GM13977 (cell line): ENCODE results near the gene NUCB2.

Source experiments
- DNase-seq: peaks from one replicate; pipeline ENCODE4 v3.0.0; 2012; ENCODE audit warnings: low spot score
- in situ Hi-C: fragments of 300-500 bp; cut with MboI; formaldehyde crosslinking; loops from one replicate; pipeline ENCODE4 v1.12.0; 2022; ENCODE audit warnings: low sequenced_read_pairs, low pct_unique_long_range_greater_than_20kb, mixed read lengths, inconsistent platforms; ENCODE audit not compliant: unreplicated experiment
- TF ChIP-seq, protein P1 (sequence below): IDR thresholded peaks from 2 replicates; pipeline ENCODE4 v1.5.1; 2012; ENCODE audit warnings: mild to moderate bottlenecking, control low read depth; ENCODE audit not compliant: insufficient read depth; ENCODE audit errors: extremely low read depth, missing control alignments

NUCB2 gene

DNA sequence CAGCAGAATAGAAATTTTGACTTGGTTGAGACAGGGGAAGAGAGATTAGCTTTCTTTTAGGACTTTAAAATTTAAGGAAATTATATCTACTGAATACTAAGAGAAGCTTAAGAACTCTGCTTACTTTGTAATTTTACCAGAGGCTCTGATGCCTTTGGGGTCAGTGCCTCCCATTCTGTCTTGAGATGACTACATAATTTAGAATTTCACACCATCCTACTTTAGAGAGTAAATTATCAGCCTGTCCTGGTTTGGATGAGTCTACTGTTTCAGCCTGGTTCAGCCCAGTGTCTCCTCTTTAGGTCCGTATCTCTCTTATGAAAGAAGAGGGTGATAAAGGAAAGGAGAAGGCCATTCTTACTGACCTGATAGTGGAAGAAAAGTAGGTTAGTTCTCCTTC, 9.8 kb downstream of the NUCB2 start:
- in situ Hi-C loops: no loop called here
- TF ChIP-seq, protein P1, sequence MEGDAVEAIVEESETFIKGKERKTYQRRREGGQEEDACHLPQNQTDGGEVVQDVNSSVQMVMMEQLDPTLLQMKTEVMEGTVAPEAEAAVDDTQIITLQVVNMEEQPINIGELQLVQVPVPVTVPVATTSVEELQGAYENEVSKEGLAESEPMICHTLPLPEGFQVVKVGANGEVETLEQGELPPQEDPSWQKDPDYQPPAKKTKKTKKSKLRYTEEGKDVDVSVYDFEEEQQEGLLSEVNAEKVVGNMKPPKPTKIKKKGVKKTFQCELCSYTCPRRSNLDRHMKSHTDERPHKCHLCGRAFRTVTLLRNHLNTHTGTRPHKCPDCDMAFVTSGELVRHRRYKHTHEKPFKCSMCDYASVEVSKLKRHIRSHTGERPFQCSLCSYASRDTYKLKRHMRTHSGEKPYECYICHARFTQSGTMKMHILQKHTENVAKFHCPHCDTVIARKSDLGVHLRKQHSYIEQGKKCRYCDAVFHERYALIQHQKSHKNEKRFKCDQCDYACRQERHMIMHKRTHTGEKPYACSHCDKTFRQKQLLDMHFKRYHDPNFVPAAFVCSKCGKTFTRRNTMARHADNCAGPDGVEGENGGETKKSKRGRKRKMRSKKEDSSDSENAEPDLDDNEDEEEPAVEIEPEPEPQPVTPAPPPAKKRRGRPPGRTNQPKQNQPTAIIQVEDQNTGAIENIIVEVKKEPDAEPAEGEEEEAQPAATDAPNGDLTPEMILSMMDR: no peak
- no peak for DNase-seq

DNA sequence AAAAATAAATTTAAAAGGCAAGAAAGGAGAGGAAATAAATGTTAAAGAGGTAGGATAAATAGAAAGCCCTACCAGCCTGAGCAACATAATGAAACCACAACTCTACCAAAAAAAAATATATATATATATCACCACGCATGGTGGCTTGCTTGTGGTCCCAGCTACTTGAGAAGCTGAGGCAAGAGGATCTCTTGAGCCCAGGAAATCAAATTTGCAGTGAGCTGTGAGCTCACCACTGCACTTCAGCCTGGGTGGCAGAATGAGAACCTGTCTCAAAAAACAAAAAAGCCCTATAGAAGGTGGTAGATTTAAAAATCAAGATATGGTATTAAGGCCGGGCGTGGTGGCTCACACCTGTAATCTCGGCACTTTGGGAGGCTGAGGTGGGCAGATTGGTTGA, 10.5 kb downstream of the NUCB2 start:
- in situ Hi-C loops: no loop called here
- DNase-seq: no peak
- TF ChIP-seq, protein P1: no peak

DNA sequence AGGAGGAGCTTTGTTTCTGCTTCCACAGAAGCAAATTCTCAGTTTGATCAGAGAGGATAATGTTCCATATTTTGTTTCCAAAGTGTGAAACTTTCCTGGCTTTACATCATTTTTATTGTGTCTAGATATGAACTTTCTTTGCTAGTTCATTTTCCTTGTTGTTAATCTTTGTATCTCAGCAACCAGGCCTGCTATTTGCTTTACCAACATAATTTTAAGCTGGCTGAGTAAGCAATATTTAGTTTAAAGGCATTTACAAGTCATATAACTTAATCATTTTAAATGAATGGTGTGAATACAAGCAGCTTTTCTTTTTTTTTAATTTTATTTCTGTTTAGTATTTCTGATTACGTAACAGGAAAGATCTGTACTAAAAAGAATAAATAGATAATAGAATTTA, 15.2 kb downstream of the NUCB2 start:
- no peak for DNase-seq
- in situ Hi-C loops: no loop called here
- TF ChIP-seq, protein P1: no peak

DNA sequence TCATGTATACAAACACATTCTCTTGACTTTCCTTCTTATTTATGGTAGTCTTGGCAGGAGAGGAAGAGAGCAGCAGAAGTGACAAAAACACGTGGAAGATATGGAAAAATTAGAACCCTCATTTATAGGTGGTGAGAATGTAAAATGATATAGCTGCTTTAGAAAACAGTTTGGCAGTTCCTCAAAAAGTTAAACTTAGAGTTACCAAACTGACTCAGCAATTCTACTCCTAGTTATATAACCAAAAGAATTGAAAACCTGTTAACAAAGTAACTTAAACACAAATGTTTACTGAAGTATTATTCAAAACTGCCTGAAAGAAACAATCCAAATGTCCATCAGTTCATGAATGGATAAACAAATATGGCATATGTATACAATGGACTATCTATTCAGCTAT, 16.8 kb downstream of the NUCB2 start:
- TF ChIP-seq, protein P1: no peak

DNA sequence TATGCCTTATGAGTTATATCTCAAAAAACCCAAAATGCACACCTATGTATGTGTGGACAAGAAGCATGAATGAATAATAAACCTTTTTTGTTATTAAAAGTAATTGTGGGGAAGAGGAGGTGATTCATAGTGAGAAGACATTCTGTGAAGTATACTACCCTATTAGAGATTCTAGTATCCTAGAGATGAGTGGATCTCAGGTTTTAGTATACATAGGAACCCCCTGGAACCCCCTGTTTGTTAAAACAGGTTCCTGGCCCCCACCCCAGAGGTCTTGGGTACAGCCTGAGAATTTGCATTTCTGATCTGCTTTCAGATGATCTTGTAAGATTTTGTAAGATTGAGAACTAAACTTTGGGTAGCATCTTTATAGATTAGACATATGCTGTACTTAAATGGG, 17.5 kb downstream of the NUCB2 start:
- TF ChIP-seq, protein P1: no peak
- peak; percentile 43 for DNase-seq
- in situ Hi-C loops: no loop called here

More for the DNA sequence above, 16.8 kb downstream of the NUCB2 start:
- no peak for DNase-seq
- in situ Hi-C loops: no loop called here

GRCh38 chr11:17296852-17297559, 20.5 kb downstream of the NUCB2 start:
- DNase-seq: no peak
- TF ChIP-seq, protein P1: no peak
- in situ Hi-C loops: no loop called here
